AG04449 (cell line): ENCODE results near the gene RXRB.

Experiments
- CTCF ChIA-PET: fragments of 350-600 bp; formaldehyde crosslinking; extraction: SDS; loops from one replicate; lab custom pipeline; 2021; ENCODE audit warnings: antibody characterized with exemption; lab: Yijun Ruan, JAX
- POLR2A ChIA-PET: fragments of 400-600, 350-600 bp; formaldehyde crosslinking; extraction: SDS; loops from one replicate; lab custom pipeline; 2020; ENCODE audit warnings: antibody characterized with exemption, inconsistent platforms; lab: Yijun Ruan, JAX
- DNase-seq: peaks from one replicate; pipeline ENCODE4 v3.0.0-alpha.2; 2010; ENCODE audit warnings: low read depth, low spot score
- H3K4me3 ChIP-seq: 2 replicates; pipeline ENCODE4 v1.5.1; 2011; ENCODE audit warnings: low read depth, mild to moderate bottlenecking, control low read depth, low read length
- TF ChIP-seq, protein P1 (sequence below): IDR thresholded peaks from one replicate; pipeline ENCODE4 v1.5.1; 2011; ENCODE audit warnings: mild to moderate bottlenecking, moderate library complexity, low read length, control low read depth, inconsistent platforms; ENCODE audit not compliant: insufficient read depth; ENCODE audit errors: missing control alignments

The RXRB gene

DNA sequence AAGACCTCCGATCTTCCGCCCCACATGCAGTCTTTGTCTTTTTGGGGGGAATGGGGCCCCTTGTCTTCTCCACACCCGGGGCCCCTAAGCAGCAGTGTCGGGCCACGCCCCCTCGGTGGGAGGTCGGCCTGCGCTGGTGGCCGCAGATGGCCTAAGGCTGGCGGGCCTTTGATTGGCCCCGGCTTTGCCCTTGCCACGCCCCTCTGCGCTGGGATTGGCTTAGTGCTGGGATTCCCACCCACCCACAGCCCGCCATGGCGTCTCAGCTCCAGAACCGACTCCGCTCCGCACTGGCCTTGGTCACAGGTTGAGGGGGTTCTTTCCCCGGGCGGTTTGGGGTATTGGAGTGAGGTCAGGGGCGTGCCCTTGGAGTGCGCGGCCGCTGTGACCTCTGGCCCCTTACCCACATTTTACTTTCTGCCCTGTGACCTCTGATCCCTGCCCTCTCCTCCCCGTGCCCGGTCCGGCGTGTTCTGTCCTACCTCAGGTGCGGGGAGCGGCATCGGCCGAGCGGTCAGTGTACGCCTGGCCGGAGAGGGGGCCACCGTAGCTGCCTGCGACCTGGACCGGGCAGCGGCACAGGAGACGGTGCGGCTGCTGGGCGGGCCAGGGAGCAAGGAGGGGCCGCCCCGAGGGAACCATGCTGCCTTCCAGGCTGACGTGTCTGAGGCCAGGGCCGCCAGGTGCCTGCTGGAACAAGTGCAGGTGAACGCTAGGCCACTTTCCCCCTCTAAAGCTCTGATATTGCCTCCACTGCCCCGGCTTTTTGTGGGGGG lies 4.1 kb upstream of the RXRB start, which contains the start of gene HSD17B8:
HSD17B8 (plus strand) TSS at position 241 of the 776 bp plus-strand sequence; CDS start at position 255, 14 bp downstream.
- peak; percentile 53 for DNase-seq
- POLR2A ChIA-PET = interaction anchor here (0.7 to 1.0 kb wide), 5 partner anchors 10 to 232 kb away, joined by 3 to 5 read pairs (median 4); partner anchors contain the start of gene B3GALT4
- peak within 1 kb of the TSS; percentile 70 for H3K4me3 ChIP-seq
- TF ChIP-seq, protein P1, sequence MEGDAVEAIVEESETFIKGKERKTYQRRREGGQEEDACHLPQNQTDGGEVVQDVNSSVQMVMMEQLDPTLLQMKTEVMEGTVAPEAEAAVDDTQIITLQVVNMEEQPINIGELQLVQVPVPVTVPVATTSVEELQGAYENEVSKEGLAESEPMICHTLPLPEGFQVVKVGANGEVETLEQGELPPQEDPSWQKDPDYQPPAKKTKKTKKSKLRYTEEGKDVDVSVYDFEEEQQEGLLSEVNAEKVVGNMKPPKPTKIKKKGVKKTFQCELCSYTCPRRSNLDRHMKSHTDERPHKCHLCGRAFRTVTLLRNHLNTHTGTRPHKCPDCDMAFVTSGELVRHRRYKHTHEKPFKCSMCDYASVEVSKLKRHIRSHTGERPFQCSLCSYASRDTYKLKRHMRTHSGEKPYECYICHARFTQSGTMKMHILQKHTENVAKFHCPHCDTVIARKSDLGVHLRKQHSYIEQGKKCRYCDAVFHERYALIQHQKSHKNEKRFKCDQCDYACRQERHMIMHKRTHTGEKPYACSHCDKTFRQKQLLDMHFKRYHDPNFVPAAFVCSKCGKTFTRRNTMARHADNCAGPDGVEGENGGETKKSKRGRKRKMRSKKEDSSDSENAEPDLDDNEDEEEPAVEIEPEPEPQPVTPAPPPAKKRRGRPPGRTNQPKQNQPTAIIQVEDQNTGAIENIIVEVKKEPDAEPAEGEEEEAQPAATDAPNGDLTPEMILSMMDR = no peak
- CTCF ChIA-PET = interaction anchor here (0.6 to 1.4 kb wide), 4 partner anchors 8 to 44 kb away, joined by 3 to 4 read pairs (median 3); no protein-coding TSS in a partner anchor

DNA sequence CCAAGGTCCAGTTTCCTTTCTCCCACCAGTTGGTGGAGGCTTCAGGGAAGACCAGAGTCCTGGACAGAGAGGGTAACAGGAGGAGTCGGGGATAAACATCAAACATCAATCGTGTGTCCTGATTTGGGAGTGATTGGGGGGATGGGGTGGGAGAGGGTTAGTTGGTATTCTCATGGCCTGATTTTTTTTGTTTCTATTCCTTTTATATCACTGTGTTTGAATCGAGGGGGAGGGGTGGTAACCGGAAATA lies 3.6 kb upstream of the RXRB start:
- DNase-seq = no peak
- POLR2A ChIA-PET = interaction anchor here (0.7 to 1.0 kb wide), 5 partner anchors 10 to 232 kb away, joined by 3 to 5 read pairs (median 4); partner anchors contain the start of gene B3GALT4
- TF ChIP-seq, protein P1 = no peak
- CTCF ChIA-PET = interaction anchor here (0.6 kb wide), 1 partner anchor 44 kb away, joined by 3 read pairs; no protein-coding TSS in a partner anchor
- peak overlapping the region; percentile 70 for H3K4me3 ChIP-seq

DNA sequence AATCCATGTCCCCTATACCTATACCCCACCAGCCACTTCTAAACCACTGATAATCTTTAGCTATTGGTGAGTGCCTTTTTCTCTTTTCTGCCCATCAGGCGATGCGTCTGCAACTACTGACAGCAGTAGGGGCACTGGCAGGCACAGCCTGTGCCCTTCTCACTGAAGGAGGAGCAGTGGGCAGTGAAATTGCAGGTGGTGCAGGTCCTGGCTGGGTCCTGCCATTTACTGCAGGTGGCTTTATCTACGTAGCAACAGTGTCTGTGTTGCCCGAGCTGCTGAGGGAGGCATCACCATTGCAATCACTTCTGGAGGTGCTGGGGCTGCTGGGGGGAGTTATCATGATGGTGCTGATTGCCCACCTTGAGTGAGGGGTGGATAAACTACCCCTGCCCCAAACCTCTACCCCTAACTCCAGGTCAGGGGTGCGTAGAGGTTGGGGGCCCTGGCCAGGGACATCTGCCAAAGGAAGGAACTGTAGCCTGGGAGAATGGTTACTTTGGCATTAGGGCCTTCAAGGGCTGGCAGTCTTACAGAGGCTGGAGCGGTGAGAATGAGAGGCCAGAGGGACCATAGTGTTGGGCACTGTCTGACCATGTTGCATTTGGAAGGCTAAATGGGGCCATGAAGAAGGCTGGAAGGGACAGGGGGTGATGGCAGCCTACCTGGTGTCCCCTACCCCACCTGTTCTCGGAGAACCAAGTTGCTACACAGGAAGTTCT lies 3.1 kb upstream of the RXRB start:
- no peak for DNase-seq
- ChIA-PET CTCF (interaction anchor here (1.2 kb wide), 2 partner anchors 41 to 44 kb away, joined by 3 to 4 read pairs; no protein-coding TSS in a partner anchor), POLR2A (no interaction called here)
- peak overlapping the region; percentile 18 for H3K4me3 ChIP-seq
- TF ChIP-seq, protein P1 = no peak

DNA sequence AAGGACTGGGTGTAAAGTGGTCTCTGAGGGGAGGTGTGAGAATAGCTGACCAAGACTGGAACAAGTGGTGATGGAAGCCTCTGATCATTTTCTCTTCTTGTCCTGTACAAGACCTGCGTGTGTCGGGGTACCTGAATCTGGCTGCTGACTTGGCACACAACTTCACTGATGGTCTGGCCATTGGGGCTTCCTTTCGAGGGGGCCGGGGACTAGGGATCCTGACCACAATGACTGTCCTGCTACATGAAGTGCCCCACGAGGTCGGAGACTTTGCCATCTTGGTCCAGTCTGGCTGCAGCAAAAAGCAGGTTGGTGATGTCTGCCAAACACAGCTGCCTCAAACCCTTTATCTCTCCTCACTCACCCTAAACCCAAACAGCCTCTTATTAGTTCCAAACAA lies 2.3 kb upstream of the RXRB start:
- no peak for DNase-seq
- H3K4me3 ChIP-seq = no peak overlapping the region
- ChIA-PET POLR2A (no interaction called here), CTCF (interaction anchor here (1.2 kb wide), 2 partner anchors 42 to 45 kb away, joined by 3 to 4 read pairs; no protein-coding TSS in a partner anchor)
- TF ChIP-seq, protein P1 = no peak

DNA sequence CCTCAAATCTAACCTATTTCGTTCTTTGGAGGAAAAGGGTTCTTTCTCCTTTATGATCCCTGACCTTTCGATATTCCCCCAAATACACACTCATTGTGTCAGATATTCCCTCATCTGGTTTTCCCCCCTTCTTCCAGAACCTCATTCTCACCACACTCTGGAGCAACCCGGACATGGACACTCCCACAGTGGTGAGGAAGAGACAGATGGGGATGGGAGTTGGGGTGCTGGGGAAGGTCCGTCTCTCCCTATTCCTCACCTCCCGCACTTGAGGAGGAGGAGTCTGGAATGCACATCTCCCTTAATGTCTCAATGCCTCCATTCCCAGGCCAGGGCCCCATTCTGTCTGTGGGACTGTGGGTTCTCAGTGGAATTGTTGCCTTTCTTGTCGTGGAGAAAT lies 1.5 kb upstream of the RXRB start:
- peak overlapping the region; percentile 72 for H3K4me3 ChIP-seq
- CTCF ChIA-PET = no interaction called here
- POLR2A ChIA-PET = no interaction called here
- TF ChIP-seq, protein P1 = no peak
- no peak for DNase-seq

DNA sequence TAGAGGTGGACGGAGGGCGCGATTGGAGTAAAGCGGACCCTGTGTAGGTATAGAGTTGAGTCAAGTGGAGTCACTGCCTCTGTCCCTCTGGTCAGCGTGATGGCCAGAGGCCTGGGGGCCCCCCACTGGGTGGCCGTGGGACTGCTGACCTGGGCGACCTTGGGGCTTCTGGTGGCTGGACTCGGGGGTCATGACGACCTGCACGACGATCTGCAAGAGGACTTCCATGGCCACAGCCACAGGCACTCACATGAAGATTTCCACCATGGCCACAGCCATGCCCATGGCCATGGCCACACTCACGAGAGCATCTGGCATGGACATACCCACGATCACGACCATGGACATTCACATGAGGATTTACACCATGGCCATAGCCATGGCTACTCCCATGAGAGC lies 681 bp upstream of the RXRB start:
- ChIA-PET CTCF (no interaction called here), POLR2A (no interaction called here)
- peak overlapping the region; percentile 72 for H3K4me3 ChIP-seq
- DNase-seq = no peak
- TF ChIP-seq, protein P1 = no peak
